Activated CD4-positive, alpha-beta T cell treated with anti-CD3 and anti-CD28 coated beads, Interleukin-2, Interleukin-6, amounts not matched to agents 100 ng/mL and 50 ng/mL, durations not matched to agents 16 hours and 8 hours (primary cell): Measurements from ENCODE around the gene ENO4.

Experiments
- DNase-seq: peaks from one replicate; pipeline ENCODE4 v3.0.0-alpha.2; 2020

Gene ENO4

GRCh38 chr10:116918583-116918982, 69.3 kb downstream of the ENO4 start:
- no peak for DNase-seq

- DNase-seq: no peak
Observed at GRCh38 chr10:116919164-116919563, 69.9 kb downstream of the ENO4 start.

GRCh38 chr10:116919706-116920105, 70.4 kb downstream of the ENO4 start:
- no peak for DNase-seq

GRCh38 chr10:116925056-116925455, 75.8 kb downstream of the ENO4 start:
- no peak for DNase-seq

DNA sequence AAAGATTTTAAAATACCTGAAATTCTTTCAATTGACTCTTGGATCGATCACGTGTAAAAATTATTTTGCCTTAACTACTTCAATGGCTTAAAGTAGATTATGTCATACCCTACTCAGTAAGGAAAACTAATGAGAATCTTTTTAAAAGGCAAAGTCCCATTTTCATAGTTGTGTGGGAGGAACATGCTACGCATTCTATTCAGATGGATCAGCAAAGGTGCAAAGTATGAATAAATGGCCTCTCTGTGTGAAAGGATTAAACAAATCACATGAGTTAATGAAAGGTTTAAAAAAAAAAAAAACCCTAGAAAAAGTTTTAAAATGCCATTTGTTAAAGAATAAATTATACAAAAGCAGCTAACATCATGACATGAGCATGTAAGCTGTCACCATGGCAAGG, 77.1 kb downstream of the ENO4 start:
- no peak for DNase-seq

DNA sequence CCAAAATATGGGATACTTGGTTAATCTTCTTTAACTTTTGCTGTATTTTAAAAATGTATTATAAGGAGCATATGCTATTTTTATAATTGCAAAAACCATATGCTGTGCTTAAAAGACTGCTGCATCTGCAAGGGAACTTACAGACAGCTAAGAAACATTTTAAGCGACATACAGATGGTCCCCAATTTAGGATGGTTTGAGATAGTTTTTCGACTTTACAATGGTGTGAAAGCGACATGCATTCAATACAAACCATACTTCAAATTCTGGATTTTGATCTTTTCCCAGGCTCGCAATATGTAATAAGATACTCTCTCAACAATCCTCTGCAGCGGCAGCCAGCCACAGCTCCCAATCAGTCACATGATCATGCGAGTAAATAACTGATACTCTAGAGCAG, 82.5 kb downstream of the ENO4 start:
- DNase-seq: no peak
